NCI-H1694 treated with DMSO at 0.1 percent for 48 hours (cell line): Measurements from ENCODE around the gene SFT2D3.
"Not testable (repeated sequence)": the region's sequence is repeated elsewhere in the genome, so short reads cannot be mapped to it uniquely, and the experiment has no call there.

Experiments used
- DNase-seq: peaks from one replicate; lab custom pipeline; 2025; lab: John Stamatoyannopoulos, UW

The SFT2D3 gene

GRCh38 chr2:127747621-127748020 lies 46.3 kb downstream of the SFT2D3 start:
- DNase-seq, result no peak

- not testable (repeated sequence) for DNase-seq
Measured at GRCh38 chr2:127749537-127749936, 48.2 kb downstream of the SFT2D3 start.

- no peak for DNase-seq
Measured at GRCh38 chr2:127753374-127753773, 52.1 kb downstream of the SFT2D3 start.

- DNase-seq, result no peak
Measured at GRCh38 chr2:127754186-127754585, 52.9 kb downstream of the SFT2D3 start.
